SK-N-SH (cell line): ENCODE measurements around the gene FANCL. TPM values are rescaled to one million over a fixed set of nuclear protein-coding genes. Genes with fewer than 3 reads are reported as not detected.
"Not testable (repeated sequence)": the region's sequence is repeated elsewhere in the genome, so short reads cannot be mapped to it uniquely, and the experiment has no call there.

Source experiments
- CTCF ChIA-PET: fragments of 300-600, 350-600 bp; formaldehyde crosslinking; extraction: SDS; loops from one replicate; lab custom pipeline; 2021; lab: Yijun Ruan, JAX
- POLR2A ChIA-PET: fragments of 350-600 bp; sonication (Branson Sonifier 250); formaldehyde crosslinking; extraction: SDS; loops from one replicate; lab custom pipeline; 2020; ENCODE audit warnings: antibody characterized with exemption, inconsistent platforms; lab: Yijun Ruan, JAX
- DNase-seq: peaks from one replicate; pipeline ENCODE4 v3.0.0; 2012
- H2AFZ ChIP-seq: fragments of 200-600 bp; sonication (generic); 2 replicates; pipeline ENCODE4 v1.8.1; 2016; ENCODE audit warnings: antibody characterized with exemption, mild to moderate bottlenecking, low read depth
- H3F3A ChIP-seq: fragments of 200-600 bp; sonication (generic); replicated peaks from 2 replicates; pipeline ENCODE3; 2016; ENCODE audit warnings: antibody characterized with exemption, mild to moderate bottlenecking; ENCODE audit not compliant: insufficient read depth
- H3K27ac ChIP-seq, 2 experiments: fragments of 200-500 bp in 1 of 2; fragments of 200-600 bp in 1 of 2; sonication (Bioruptor generic) in 1 of 2; sonication (generic), shearing (Covaris generic) in 1 of 2; 2 replicates each; pipeline versions ENCODE4 v1.5.1 to v1.6.1; 2014 to 2016; ENCODE audit warnings: low read depth in 2 of 2, inconsistent platforms in 1 of 2, low read length in 1 of 2, mild to moderate bottlenecking in 1 of 2, mixed read lengths in 1 of 2
- H3K27me3 ChIP-seq: fragments of 200-600 bp; sonication (generic), shearing (Covaris generic); 2 replicates; pipeline ENCODE4 v1.6.1; 2016; ENCODE audit warnings: mixed run types; ENCODE audit not compliant: insufficient read depth
- H3K36me3 ChIP-seq, 2 experiments: fragments of 200-500 bp in 1 of 2; fragments of 200-600 bp in 1 of 2; sonication (Bioruptor generic) in 1 of 2; sonication (generic) in 1 of 2; replicated peaks in 1 of 2; 2 replicates each; pipeline versions ENCODE3 to v1.5.1; 2014 to 2016; ENCODE audit warnings: low read length in 1 of 2, mild to moderate bottlenecking in 1 of 2; ENCODE audit not compliant: insufficient read depth in 2 of 2, control insufficient read depth in 1 of 2
- H3K4me1 ChIP-seq, 2 experiments: fragments of 200-500 bp in 1 of 2; fragments of 200-600 bp in 1 of 2; sonication (Bioruptor generic) in 1 of 2; sonication (generic), shearing (Covaris generic) in 1 of 2; 2 replicates each; pipeline versions ENCODE4 v1.5.1 to v1.6.1; 2014 to 2016; ENCODE audit warnings: low read depth in 1 of 2, low read length in 1 of 2, mixed run types in 1 of 2; ENCODE audit not compliant: insufficient read depth in 2 of 2, control insufficient read depth in 1 of 2
- H3K4me2 ChIP-seq: fragments of 200-600 bp; sonication (generic), shearing (Covaris generic); 2 replicates; pipeline ENCODE4 v1.6.1; 2017; ENCODE audit warnings: mixed run types
- H3K4me3 ChIP-seq, 2 experiments: fragments of 200-500 bp in 1 of 2; fragments of 200-600 bp in 1 of 2; sonication (Bioruptor generic) in 1 of 2; sonication (generic), shearing (Covaris generic) in 1 of 2; 2 replicates each; pipeline versions ENCODE4 v1.5.1 to v1.8.1; 2014 to 2016; ENCODE audit warnings: low read depth in 2 of 2, inconsistent platforms in 1 of 2, low read length in 1 of 2, mild to moderate bottlenecking in 1 of 2, mixed read lengths in 1 of 2, moderate library complexity in 1 of 2
- H3K79me2 ChIP-seq: fragments of 200-600 bp; sonication (generic); 2 replicates; pipeline ENCODE4 v1.8.1; 2017; ENCODE audit warnings: mild to moderate bottlenecking; ENCODE audit not compliant: insufficient read depth
- H3K9ac ChIP-seq: fragments of 200-600 bp; sonication (generic); 2 replicates; pipeline ENCODE4 v1.6.1; 2017; ENCODE audit warnings: mixed run types
- H3K9me2 ChIP-seq: fragments of 200-600 bp; sonication (generic); 2 replicates; pipeline ENCODE4 v1.6.1; 2017; ENCODE audit warnings: mixed run types
- H3K9me3 ChIP-seq: fragments of 200-600 bp; sonication (generic); 2 replicates; pipeline ENCODE4 v1.6.1; 2017; ENCODE audit warnings: mixed run types, mild to moderate bottlenecking, moderate library complexity
- H4K20me1 ChIP-seq: fragments of 200-600 bp; sonication (generic); 2 replicates; pipeline ENCODE4 v1.6.1; 2017; ENCODE audit warnings: mild to moderate bottlenecking, mixed run types; ENCODE audit not compliant: insufficient read depth
- ELF1 ChIP-seq: IDR thresholded peaks from 2 replicates; pipeline ENCODE4 v1.4.0; 2012
- FOSL2 ChIP-seq: IDR thresholded peaks from 2 replicates; pipeline ENCODE4 v1.4.0; 2012; ENCODE audit warnings: low read depth, mild to moderate bottlenecking, moderate library complexity, borderline replicate concordance
- JUND ChIP-seq: IDR thresholded peaks from 2 replicates; pipeline ENCODE4 v1.4.0; 2012
- MAX ChIP-seq: IDR thresholded peaks from 2 replicates; pipeline ENCODE4 v1.4.0; 2012; ENCODE audit warnings: low read depth
- NRF1 ChIP-seq: IDR thresholded peaks from 2 replicates; pipeline ENCODE4 v1.6.1; 2012; ENCODE audit warnings: low read depth, mild to moderate bottlenecking, low read length
- POLR2AphosphoS5 ChIP-seq: IDR thresholded peaks from 2 replicates; pipeline ENCODE4 v1.6.1; 2012; ENCODE audit warnings: low read depth, low read length
- RCOR1 ChIP-seq: fragments of 150-350 bp; IDR thresholded peaks from 2 replicates; pipeline ENCODE4 v1.6.1; 2017; ENCODE audit warnings: antibody characterized with exemption, low read length
- REST ChIP-seq: IDR thresholded peaks from 2 replicates; pipeline ENCODE4 v1.6.1; 2012; ENCODE audit warnings: mild to moderate bottlenecking, low read depth, low read length, moderate library complexity
- RXRA ChIP-seq: IDR thresholded peaks from 2 replicates; pipeline ENCODE4 v1.4.0; 2012; ENCODE audit warnings: low read depth, mild to moderate bottlenecking, borderline replicate concordance
- SMC3 ChIP-seq: IDR thresholded peaks from 2 replicates; pipeline ENCODE4 v1.6.1; 2012; ENCODE audit warnings: low read depth, low read length, improper control_type of control experiment
- WGBS: methylation state at CpG from one replicate; pipeline ENCODE4 v1.1.6; 2017; ENCODE audit warnings: low lambda C conversion rate; 5-methylcytosine and 5-hydroxymethylcytosine counted together
- polyA plus RNA-seq, 3 experiments: library from polyadenylated mRNA; depleted of rRNA; stranded (reverse); fragments of >200 nt; gene quantifications; 2 replicates each; pipeline ENCODE4 v1.2.3, GENCODE V29; 2012

FANCL gene
- polyA plus RNA-seq, 1 of the 3 experiments (the other 2 are of a cell fraction): 11.8 TPM

- Histone ChIP-seq H3K27ac (no peak overlapping the region), H3K36me3 (peaks cover under 1 to 14% of the 10 kb centered on the region in 2 experiments), H2AFZ (no peak overlapping the region), H3K4me3 (no peak overlapping the region), H3K4me2 (no peak overlapping the region), H3K27me3 (no peaks in the 10 kb centered on the region), H3K9me2 (no peaks in the 10 kb centered on the region), H3F3A (no peaks in the 10 kb centered on the region), H3K79me2 (no peaks in the 10 kb centered on the region), H3K9ac (no peak overlapping the region), H3K9me3 (no peaks in the 10 kb centered on the region), H4K20me1 (no peaks in the 10 kb centered on the region), H3K4me1 (no peaks in the 10 kb centered on the region)
- peak; percentile 81 for TF ChIP-seq REST
- no peak for TF ChIP-seq JUND
- POLR2A ChIA-PET: no interaction called here
- CTCF ChIA-PET: no interaction called here
- WGBS: 91% methylated on average over 2 of the region's 2 CpGs
- DNase-seq: no peak
Measured at GRCh38 chr2:58194458-58194857, 46.7 kb downstream of the FANCL start.

- H3K27me3 ChIP-seq, H3K27ac ChIP-seq, CTCF ChIA-PET, H4K20me1 ChIP-seq, H3K9me3 ChIP-seq, H3K9ac ChIP-seq, H3K4me2 ChIP-seq, H3K4me1 ChIP-seq, H3F3A ChIP-seq, H3K4me3 ChIP-seq, H3K9me2 ChIP-seq, DNase-seq, H3K79me2 ChIP-seq, H2AFZ ChIP-seq, POLR2A ChIA-PET: not testable (repeated sequence)
- WGBS: 97% methylated on average over 6 of the region's 6 CpGs
- H3K36me3 ChIP-seq: peaks cover 15 to 17% of the 10 kb centered on the region in 2 experiments
Measured at GRCh38 chr2:58187022-58187421, 54.1 kb downstream of the FANCL start.

GRCh38 chr2:58186501-58186900 lies 54.6 kb downstream of the FANCL start:
- H3K27ac ChIP-seq: no peak overlapping the region
- H3K4me3 ChIP-seq: no peak overlapping the region
- ChIA-PET POLR2A (no interaction called here), CTCF (no interaction called here)
- H3K9ac ChIP-seq: no peak overlapping the region
- H3K79me2 ChIP-seq: no peaks in the 10 kb centered on the region
- H4K20me1 ChIP-seq: no peaks in the 10 kb centered on the region
- no peak overlapping the region for H3K4me2 ChIP-seq
- no peak overlapping the region for H2AFZ ChIP-seq
- TF ChIP-seq FOSL2 (no peak), RCOR1 (no peak), RXRA (no peak), SMC3 (no peak), NRF1 (no peak), MAX (no peak), ELF1 (no peak), POLR2AphosphoS5 (no peak)
- H3K9me3 ChIP-seq: no peaks in the 10 kb centered on the region
- no peaks in the 10 kb centered on the region for H3K9me2 ChIP-seq
- H3F3A ChIP-seq: no peaks in the 10 kb centered on the region
- DNase-seq: no peak
- peaks cover 15 to 17% of the 10 kb centered on the region in 2 experiments for H3K36me3 ChIP-seq
- H3K27me3 ChIP-seq: no peaks in the 10 kb centered on the region
- WGBS: 86% methylated on average over 4 of the region's 4 CpGs
- no peaks in the 10 kb centered on the region for H3K4me1 ChIP-seq
